GM12891 (cell line): ENCODE measurements around the gene ASIC3.
A peak's percentile ranks its signal among the peaks of the same experiment; 100 is the strongest.

Source experiments
- DNase-seq: peaks from one replicate; pipeline ENCODE4 v3.0.0; 2011; ENCODE audit warnings: low spot score; ENCODE audit not compliant: insufficient read length
- FAIRE-seq: peaks from 2 replicates; lab custom pipeline; 2011; peaks lifted over from hg19 to GRCh38; lab: Jason Lieb, UNC
- PAX5 ChIP-seq: IDR thresholded peaks from 2 replicates; pipeline ENCODE4 v1.6.1; 2011; ENCODE audit warnings: low read length, moderate library complexity, mild to moderate bottlenecking; ENCODE audit not compliant: insufficient read depth, severe bottlenecking
- POLR2A ChIP-seq: IDR thresholded peaks from 2 replicates; pipeline ENCODE4 v1.6.1; 2011; ENCODE audit warnings: low read depth, low read length, control low read depth
- POLR2AphosphoS5 ChIP-seq: IDR thresholded peaks from 2 replicates; pipeline ENCODE4 v1.6.1; 2011; ENCODE audit warnings: low read depth, low read length, control low read depth
- POU2F2 ChIP-seq: IDR thresholded peaks from 2 replicates; pipeline ENCODE4 v1.6.1; 2011; ENCODE audit warnings: low read depth, mild to moderate bottlenecking, control low read depth, low read length, moderate library complexity
- SPI1 ChIP-seq: IDR thresholded peaks from 2 replicates; pipeline ENCODE4 v1.6.1; 2011; ENCODE audit warnings: low read depth, low read length, control low read depth
- TAF1 ChIP-seq: IDR thresholded peaks from 2 replicates; pipeline ENCODE4 v1.6.1; 2011; ENCODE audit warnings: low read depth, low read length, control low read depth

ASIC3 gene

DNA sequence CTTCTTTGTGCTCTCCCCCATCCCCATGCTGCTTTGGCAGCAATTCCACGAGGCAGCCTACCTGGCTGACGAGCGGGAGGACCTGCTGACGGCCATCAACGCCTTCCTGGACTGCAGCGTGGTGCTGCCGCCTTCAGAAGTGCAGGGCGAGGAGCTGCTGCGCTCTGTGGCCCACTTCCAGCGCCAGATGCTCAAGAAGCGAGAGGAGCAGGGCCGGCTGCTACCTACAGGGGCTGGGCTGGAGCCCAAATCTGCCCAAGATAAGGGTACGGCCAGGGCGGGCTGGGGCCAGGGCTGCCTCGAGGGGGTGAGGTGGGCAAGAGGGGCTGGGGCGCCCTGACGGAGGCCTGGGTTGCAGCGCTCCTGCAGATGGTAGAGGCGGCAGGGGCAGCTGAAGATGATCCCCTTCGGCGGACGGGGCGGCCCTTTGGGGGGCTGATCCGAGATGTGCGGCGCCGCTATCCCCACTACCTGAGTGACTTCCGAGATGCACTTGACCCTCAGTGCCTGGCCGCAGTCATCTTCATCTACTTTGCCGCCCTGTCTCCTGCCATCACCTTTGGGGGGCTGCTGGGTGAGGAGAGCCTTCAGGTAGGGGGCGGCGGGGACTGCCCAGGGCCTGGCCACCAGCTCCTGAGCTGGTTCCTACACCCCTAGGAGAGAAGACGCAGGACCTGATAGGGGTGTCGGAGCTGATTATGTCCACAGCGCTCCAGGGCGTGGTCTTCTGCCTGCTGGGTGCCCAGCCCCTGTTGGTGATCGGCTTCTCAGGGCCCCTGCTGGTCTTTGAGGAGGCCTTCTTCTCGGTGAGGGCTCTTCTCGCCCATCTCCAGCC is 22.9 kb downstream of the ASIC3 start:
- TF ChIP-seq POLR2A (no peak), SPI1 (no peak), PAX5 (no peak), POLR2AphosphoS5 (no peak), TAF1 (no peak), POU2F2 (no peak)
- FAIRE-seq, result no peak
- DNase-seq, result no peak

DNA sequence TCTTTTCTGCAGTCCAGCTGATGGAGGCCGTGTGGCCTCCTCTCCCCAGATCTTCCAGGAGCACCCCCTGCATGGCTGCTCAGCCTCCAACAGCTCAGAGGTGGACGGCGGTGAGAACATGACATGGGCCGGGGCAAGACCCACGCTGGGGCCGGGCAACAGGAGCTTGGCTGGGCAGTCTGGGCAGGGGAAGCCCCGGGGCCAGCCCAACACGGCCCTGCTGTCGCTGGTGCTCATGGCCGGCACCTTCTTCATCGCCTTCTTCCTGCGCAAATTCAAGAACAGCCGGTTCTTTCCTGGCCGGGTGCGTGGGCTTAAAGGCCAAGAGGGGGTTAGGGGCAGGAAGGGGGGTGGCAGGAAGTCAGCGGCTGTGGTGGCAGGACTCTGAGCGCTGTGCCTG is 25.7 kb downstream of the ASIC3 start:
- FAIRE-seq (no peak), DNase-seq (no peak)
- TF ChIP-seq POU2F2 (no peak), TAF1 (no peak), POLR2A (no peak), SPI1 (no peak), POLR2AphosphoS5 (no peak), PAX5 (no peak)

DNA sequence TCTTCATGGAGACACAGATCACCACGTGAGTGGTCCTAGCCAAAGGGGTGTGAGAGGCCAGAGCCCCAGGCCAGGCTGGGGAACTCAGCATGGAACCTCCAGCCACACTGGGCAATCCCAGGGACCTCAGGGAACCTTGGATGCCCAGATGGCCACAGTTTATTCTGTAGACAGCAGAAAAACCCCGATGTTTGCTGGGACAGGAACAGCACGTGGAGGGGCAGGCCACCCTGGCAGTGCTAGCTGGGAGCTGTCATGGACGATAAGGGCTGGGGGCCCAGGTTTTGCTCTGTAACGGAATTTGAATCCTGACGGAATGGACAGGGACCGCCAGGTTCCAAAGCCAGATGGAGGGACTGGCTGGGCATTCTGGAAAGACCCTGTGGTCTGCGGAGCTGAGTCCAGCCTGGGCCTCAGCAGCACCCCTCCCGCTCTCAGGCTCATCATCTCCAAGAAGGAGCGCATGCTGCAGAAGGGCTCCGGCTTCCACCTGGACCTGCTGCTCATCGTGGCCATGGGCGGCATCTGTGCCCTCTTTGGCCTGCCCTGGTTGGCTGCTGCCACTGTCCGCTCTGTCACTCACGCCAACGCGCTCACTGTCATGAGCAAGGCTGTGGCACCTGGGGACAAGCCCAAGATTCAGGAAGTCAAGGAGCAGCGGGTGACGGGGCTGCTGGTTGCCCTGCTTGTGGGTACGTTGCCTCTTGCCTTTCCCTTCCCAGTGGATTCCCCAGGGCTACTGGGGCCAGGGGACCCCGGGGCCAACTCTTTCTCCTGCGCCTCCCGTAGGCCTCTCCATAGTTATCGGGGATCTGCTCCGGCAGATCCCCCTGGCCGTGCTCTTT is 26.7 kb downstream of the ASIC3 start:
- FAIRE-seq (no peak), DNase-seq (no peak)
- TF ChIP-seq PAX5 (no peak), POU2F2 (no peak), TAF1 (no peak), POLR2AphosphoS5 (no peak), SPI1 (no peak), POLR2A (no peak)

DNA sequence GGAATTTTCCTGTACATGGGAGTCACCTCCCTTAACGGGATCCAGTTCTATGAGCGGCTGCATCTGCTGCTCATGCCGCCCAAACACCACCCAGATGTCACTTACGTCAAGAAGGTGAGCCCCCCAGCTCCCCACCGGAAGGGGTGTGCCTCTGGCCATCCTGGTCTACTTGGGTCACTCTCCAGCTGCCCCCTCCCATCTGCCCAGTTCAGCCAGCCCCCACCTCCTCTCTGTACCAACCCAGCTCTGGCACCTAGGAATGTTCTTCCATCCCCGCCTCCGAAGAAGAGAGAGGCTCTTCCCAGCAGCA is 27.3 kb downstream of the ASIC3 start:
- TF ChIP-seq POLR2AphosphoS5 (no peak), SPI1 (no peak)
- DNase-seq (no peak), FAIRE-seq (no peak)

DNA sequence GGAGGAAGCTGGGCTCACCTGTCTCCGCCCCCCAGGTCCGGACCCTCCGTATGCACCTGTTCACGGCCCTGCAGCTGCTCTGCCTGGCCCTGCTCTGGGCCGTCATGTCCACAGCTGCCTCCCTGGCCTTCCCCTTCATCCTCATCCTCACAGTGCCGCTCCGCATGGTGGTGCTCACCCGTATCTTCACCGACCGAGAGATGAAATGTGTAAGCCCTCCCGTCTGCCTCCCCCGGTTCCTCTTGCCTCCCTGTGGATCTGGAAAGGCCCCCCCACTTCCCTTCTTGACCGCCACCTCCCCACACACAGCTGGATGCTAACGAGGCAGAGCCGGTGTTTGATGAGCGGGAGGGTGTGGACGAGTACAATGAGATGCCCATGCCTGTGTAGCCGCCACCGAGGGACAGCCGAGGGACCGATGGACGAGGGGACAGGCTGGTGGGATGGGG is 27.7 kb downstream of the ASIC3 start:
- DNase-seq (no peak), FAIRE-seq (no peak)
- TF ChIP-seq POLR2AphosphoS5 (no peak), SPI1 (no peak), TAF1 (no peak), POLR2A (no peak), PAX5 (no peak), POU2F2 (no peak)

DNA sequence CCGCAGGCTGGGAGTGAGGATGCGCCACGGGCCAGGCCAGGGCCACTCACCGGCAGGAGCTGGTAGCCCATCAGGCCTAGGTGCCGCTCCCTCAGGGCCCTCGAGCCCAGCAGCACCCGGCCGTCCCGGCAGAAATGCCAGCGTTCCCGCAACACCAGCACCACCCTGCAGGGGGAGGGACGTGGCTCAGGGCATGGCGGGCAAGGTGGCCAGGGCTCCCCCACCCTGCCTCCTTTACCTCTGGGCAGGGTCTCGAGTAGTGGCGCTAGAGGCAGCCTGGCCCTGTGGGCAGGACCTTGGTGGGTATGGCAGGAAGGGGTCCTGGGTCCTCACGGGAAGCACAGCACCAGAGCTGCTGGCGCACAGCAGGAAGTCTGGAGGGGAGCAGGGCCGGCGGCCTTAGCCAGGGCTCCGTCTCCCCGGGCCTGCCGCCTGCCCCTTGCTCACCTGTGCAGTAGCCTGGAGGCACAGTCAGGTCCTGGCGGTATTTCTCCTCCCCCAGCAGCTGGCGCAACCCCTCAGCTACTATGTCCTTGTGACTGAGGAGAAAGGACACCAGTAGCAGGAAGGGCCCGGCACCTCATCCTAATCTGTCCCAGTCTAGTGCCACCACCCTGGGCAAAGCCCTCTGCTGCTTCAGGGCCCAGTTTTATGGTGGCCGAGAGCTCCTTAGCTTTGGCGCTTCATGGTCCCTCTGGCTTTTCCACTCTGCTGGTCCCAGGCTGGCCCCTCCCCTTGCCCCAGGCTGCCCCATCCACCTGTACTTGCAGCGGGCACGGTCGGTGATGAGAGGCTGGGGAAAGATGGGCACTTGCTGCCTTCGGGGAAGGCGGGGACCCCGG is 28.8 kb downstream of the ASIC3 start:
- TF ChIP-seq SPI1 (no peak), POLR2AphosphoS5 (0 out of 2 replicates have a peak, but pooled peaks have one; percentile 25), POU2F2 (no peak), POLR2A (no peak), TAF1 (no peak), PAX5 (no peak)
- DNase-seq, result no peak
- FAIRE-seq, result no peak

DNA sequence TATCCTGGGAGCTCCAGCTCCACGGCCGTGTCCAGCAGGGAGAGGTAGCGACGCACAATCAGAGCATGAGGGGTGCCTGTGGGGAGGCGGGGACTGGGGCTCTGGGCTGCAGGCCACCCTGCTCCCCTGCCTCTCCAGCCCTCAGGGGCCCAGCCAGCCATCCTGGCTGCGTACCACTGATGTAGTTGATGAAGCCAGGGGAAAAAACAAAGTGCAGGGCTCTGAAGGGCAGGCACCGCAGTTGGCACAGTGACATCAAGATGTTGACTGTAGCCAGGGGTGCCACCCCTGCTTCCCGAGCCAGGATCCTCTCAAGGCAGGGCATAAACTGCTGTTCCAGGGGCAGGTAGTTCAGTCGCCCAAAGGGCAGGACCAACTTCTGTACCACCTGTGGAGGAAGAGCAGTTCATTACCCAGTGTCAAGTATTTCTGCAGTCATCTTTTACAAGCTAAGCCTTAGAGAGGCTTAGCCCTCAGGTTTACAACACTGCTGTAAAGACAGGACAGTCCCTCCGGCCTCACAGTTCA is 29.4 kb downstream of the ASIC3 start:
- DNase-seq, result no peak
- no peak for FAIRE-seq
- TF ChIP-seq SPI1 (no peak), POU2F2 (no peak), TAF1 (no peak), POLR2A (no peak), POLR2AphosphoS5 (no peak), PAX5 (no peak)

DNA sequence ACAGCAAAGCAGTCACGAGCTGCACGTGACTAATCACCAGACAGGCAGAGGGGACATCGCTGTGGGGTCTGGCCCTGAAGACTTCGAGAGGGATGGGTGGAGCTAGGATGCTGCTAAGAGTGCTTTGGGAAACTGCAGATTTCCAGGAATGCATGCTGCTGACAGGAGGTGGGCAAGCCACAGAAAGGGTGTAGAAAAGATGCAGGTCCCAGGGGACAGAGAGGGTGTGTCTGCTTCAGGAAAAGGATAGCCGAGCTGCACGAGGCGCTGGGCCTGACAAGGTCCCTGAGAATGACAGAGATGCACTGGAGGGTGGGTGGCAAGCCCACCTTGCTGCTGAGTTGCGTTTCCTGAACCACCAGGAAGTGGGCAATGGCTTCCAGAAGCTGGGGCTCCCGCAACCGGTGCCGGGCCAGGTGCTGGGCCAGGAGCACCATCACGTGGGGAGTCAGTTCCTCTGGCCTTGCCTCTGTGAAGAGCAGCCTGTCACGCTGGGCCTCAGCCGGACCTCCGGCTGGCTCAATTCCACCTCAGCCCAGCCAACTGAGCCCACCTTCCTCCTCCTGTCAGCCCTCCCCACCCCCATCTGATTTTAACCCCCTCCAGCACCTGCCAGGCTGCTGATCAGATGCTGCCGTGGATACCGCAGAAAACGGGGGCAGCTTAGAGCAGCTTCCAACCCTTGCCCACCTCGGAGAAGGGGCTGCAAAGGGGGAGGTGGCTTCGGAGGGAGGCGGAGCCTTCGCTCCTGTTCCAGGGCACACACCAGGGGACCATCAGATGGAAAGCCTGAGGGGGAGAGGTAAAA is 30.1 kb downstream of the ASIC3 start:
- DNase-seq (no peak), FAIRE-seq (no peak)
- no peak for TF ChIP-seq POU2F2
- no peak for TF ChIP-seq SPI1
- TF ChIP-seq TAF1, result no peak
- TF ChIP-seq POLR2AphosphoS5, result no peak
- no peak; the same call in 1 of the 2 replicates for TF ChIP-seq POLR2A
- TF ChIP-seq PAX5, result no peak
